K562 treated with DMSO at 1 percent for 24 hours (cell line): ENCODE results near the gene PPP1R36. TPM values are rescaled to one million over a fixed set of nuclear protein-coding genes. Genes with fewer than 3 reads are reported as not detected.

Source experiments
- total RNA-seq: library from RNA; unstranded; fragments of 300-600 nt; gene quantifications from 2 replicates; pipeline ENCODE4 v1.2.3, GENCODE V29; 2022; ENCODE audit warnings: low read depth; ENCODE audit not compliant: insufficient read depth

The PPP1R36 gene
- not detected in 2 replicates for total RNA-seq

GRCh38 chr14:64549791-64550620, at the start of gene PPP1R36:
Gene PPP1R36, plus strand, starts transcription at chr14:64549961. Its CDS starts 37 bp downstream, at chr14:64549998.

GRCh38 chr14:64503434-64504309, 46.1 kb upstream of the PPP1R36 start, which contains the start of gene ZBTB25:
Gene ZBTB25, minus strand, starts transcription at chr14:64503838. Its CDS starts 13,305 bp downstream, at chr14:64490533.

GRCh38 chr14:64504310-64504896, 45.4 kb upstream of the PPP1R36 start, which contains the start of gene ZBTB1:
Gene ZBTB1, plus strand, starts transcription at chr14:64504770. Its CDS starts 16,735 bp downstream, at chr14:64521505.

GRCh38 chr14:64540208-64541202, 9.3 kb upstream of the PPP1R36 start, which contains the start of gene HSPA2:
Gene HSPA2, plus strand, starts transcription at chr14:64540741. Its CDS starts 109 bp downstream, at chr14:64540850.

Other genes with a start within 250 kb of the PPP1R36 start
- gene MTHFD1, start 161.6 kb upstream of the PPP1R36 start, total RNA-seq: 47.3 and 47.4 TPM in 2 replicates
- gene AKAP5, start 84.5 kb upstream of the PPP1R36 start, total RNA-seq: 0.29 and 0.42 TPM in 2 replicates
- gene ZBTB25, start 46.1 kb upstream of the PPP1R36 start, total RNA-seq: 2.4 and 3.4 TPM in 2 replicates
- 14.1 and 15.7 TPM in 2 replicates for gene ZBTB1, start 45.2 kb upstream of the PPP1R36 start, total RNA-seq
- gene HSPA2, start 9.2 kb upstream of the PPP1R36 start, total RNA-seq: not detected in 2 replicates
- gene PLEKHG3, start 154.5 kb downstream of the PPP1R36 start, total RNA-seq: 0.06 TPM in 1 of 2 replicates, not detected in the other